22Rv1 (cell line): ENCODE measurements around the gene TFF3.

Experiments
- ZFX ChIP-seq: fragments of 450-650 bp; IDR thresholded peaks from 2 replicates; pipeline ENCODE4 v1.6.1; 2017; ENCODE audit warnings: antibody characterized with exemption, borderline replicate concordance
- TF ChIP-seq, protein P1 (sequence below): fragments of 450-650 bp; IDR thresholded peaks from 2 replicates; pipeline ENCODE4 v1.5.1; 2017; ENCODE audit warnings: mild to moderate bottlenecking

DNA sequence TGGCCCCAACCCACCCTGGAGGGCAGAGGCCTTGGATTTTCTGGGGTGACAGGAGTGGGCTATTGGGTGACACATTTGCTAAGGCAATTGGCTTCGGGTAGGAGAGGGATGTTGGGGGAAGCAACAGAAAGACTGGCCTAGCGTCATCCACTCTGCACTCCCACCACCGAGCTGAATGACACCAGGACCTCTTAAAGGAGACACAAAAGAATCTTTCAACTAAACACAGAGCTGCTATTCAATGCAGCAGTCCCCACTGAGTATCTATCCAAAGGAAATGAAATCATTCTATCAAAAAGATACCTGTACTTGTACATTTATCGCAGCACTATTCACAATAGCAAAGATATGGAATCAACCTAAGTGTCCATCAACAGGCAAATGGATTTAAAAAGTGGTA is 29.4 kb upstream of the TFF3 start:
- TF ChIP-seq, protein P1, sequence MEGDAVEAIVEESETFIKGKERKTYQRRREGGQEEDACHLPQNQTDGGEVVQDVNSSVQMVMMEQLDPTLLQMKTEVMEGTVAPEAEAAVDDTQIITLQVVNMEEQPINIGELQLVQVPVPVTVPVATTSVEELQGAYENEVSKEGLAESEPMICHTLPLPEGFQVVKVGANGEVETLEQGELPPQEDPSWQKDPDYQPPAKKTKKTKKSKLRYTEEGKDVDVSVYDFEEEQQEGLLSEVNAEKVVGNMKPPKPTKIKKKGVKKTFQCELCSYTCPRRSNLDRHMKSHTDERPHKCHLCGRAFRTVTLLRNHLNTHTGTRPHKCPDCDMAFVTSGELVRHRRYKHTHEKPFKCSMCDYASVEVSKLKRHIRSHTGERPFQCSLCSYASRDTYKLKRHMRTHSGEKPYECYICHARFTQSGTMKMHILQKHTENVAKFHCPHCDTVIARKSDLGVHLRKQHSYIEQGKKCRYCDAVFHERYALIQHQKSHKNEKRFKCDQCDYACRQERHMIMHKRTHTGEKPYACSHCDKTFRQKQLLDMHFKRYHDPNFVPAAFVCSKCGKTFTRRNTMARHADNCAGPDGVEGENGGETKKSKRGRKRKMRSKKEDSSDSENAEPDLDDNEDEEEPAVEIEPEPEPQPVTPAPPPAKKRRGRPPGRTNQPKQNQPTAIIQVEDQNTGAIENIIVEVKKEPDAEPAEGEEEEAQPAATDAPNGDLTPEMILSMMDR = no peak
- TF ChIP-seq ZFX = no peak
